Ascending aorta (tissue), 2 donors: Measurements from ENCODE around the gene TTC7B. TPM values are rescaled to one million over a fixed set of nuclear protein-coding genes. Genes with fewer than 3 reads are reported as not detected.

Experiments used
- DNase-seq, 2 donors: peaks; one replicate each; pipeline ENCODE4 v3.0.0-alpha.2; 2019; ENCODE audit warnings: low spot score in 2 of 2
- H3K27ac ChIP-seq, 2 donors: fragments of 200-600 bp; sonication (generic); one replicate each; pipeline ENCODE4 v1.5.1; 2016 to 2017; ENCODE audit warnings: mild to moderate bottlenecking in 1 of 2
- H3K27me3 ChIP-seq: fragments of 200-600 bp; sonication (generic); one replicate; pipeline ENCODE4 v1.5.1; 2017
- H3K36me3 ChIP-seq, 2 donors: fragments of 200-600 bp; sonication (generic); one replicate each; pipeline ENCODE4 v1.5.1; 2016
- H3K4me1 ChIP-seq, 2 donors: fragments of 200-600 bp; sonication (generic); one replicate each; pipeline ENCODE4 v1.5.1; 2016 to 2017; ENCODE audit warnings: mild to moderate bottlenecking in 1 of 2
- H3K4me3 ChIP-seq, 2 donors: fragments of 200-600 bp; sonication (generic); one replicate each; pipeline ENCODE4 v1.5.1; 2016 to 2017; ENCODE audit warnings: mild to moderate bottlenecking in 1 of 2
- H3K9me3 ChIP-seq, 2 donors: fragments of 200-600 bp; sonication (generic); one replicate each; pipeline ENCODE4 v1.5.1; 2016
- CTCF ChIP-seq, 3 experiments: fragments of 200-600 bp in 2 of 3; fragments of 450-650 bp in 1 of 3; sonication (generic) in 2 of 3; IDR thresholded peaks; one replicate each; pipeline ENCODE4 v1.5.1; 2016 to 2019; ENCODE audit warnings: antibody characterized with exemption in 3 of 3, mild to moderate bottlenecking in 1 of 3, moderate library complexity in 1 of 3
- intact Hi-C: fragments of 100-400 bp; cut with DNase I; formaldehyde crosslinking; loops from one replicate; pipeline ENCODE4 v1.15.1; 2023
- total RNA-seq: library from RNA; depleted of rRNA; stranded (reverse); fragments of >200 nt; gene quantifications from one replicate; pipeline ENCODE4 v1.1.0, GENCODE V29; 2016

Gene TTC7B
- total RNA-seq, 1 donor from 2014 or later: 18.5 TPM

- Histone ChIP-seq H3K4me3 (no peak overlapping the region), H3K36me3 (peaks cover 22 to 26% of the 10 kb centered on the region in 2 donors), H3K27ac (no peak overlapping the region), H3K9me3 (no peaks in the 10 kb centered on the region), H3K27me3 (no peaks in the 10 kb centered on the region), H3K4me1 (no peaks in the 10 kb centered on the region)
- intact Hi-C loops: no loop called here
- peak in 1 of 2 donors; percentile 33 for DNase-seq
- TF ChIP-seq CTCF (IDR thresholded peaks at IDR 0.05): no peak
Observed at GRCh38 chr14:90782892-90783291, 33.3 kb downstream of the TTC7B start.

- no peaks in the 10 kb centered on the region for H3K4me1 ChIP-seq
- H3K9me3 ChIP-seq: no peaks in the 10 kb centered on the region
- peak in 1 of 2 donors; percentile 30 for DNase-seq
- H3K4me3 ChIP-seq: no peak overlapping the region
- no peak for TF ChIP-seq CTCF (IDR thresholded peaks at IDR 0.05)
- H3K36me3 ChIP-seq: peaks cover 22 to 30% of the 10 kb centered on the region in 2 donors
- no peaks in the 10 kb centered on the region for H3K27me3 ChIP-seq
- H3K27ac ChIP-seq: no peak overlapping the region
- intact Hi-C loops: no loop called here
Observed at GRCh38 chr14:90781876-90782275, 34.4 kb downstream of the TTC7B start.

GRCh38 chr14:90781344-90781761 is 34.9 kb downstream of the TTC7B start:
- Histone ChIP-seq H3K27me3 (no peaks in the 10 kb centered on the region), H3K27ac (no peak overlapping the region), H3K36me3 (peaks cover 24 to 30% of the 10 kb centered on the region in 2 donors), H3K4me3 (no peak overlapping the region), H3K9me3 (no peaks in the 10 kb centered on the region), H3K4me1 (no peaks in the 10 kb centered on the region)
- TF ChIP-seq CTCF (IDR thresholded peaks at IDR 0.05): no peak
- DNase-seq: peak in 1 of 2 donors; percentile 8
- intact Hi-C loops: no loop called here

- no peak for TF ChIP-seq CTCF (IDR thresholded peaks at IDR 0.05)
- Histone ChIP-seq H3K9me3 (no peaks in the 10 kb centered on the region), H3K27ac (no peak overlapping the region), H3K4me1 (no peaks in the 10 kb centered on the region), H3K36me3 (peaks cover 26 to 31% of the 10 kb centered on the region in 2 donors), H3K4me3 (no peak overlapping the region), H3K27me3 (no peaks in the 10 kb centered on the region)
- intact Hi-C loops: no loop called here
- peak in 1 of 2 donors; percentile 43 for DNase-seq
Observed at GRCh38 chr14:90780519-90780918, 35.7 kb downstream of the TTC7B start.

GRCh38 chr14:90778571-90779255 is 37.5 kb downstream of the TTC7B start:
- Histone ChIP-seq H3K36me3 (peaks cover 23% of the 10 kb centered on the region in 2 donors), H3K4me1 (no peaks in the 10 kb centered on the region), H3K27ac (no peak overlapping the region), H3K9me3 (no peaks in the 10 kb centered on the region), H3K4me3 (no peak overlapping the region), H3K27me3 (no peaks in the 10 kb centered on the region)
- DNase-seq: peak in 1 of 2 donors; percentile 56
- no peak for TF ChIP-seq CTCF (IDR thresholded peaks at IDR 0.05)
- intact Hi-C loops: no loop called here
